Measurements from ENCODE around the gene TMEM235. TPM values are rescaled to one million over a fixed set of nuclear protein-coding genes. Genes with fewer than 3 reads are reported as not detected.

TMEM235 gene
- total and polyA plus RNA-seq, 9 of the 15 experiments (the other 6 are each of a cell fraction or from before 2014, with no cell fraction given): not detected

DNA sequence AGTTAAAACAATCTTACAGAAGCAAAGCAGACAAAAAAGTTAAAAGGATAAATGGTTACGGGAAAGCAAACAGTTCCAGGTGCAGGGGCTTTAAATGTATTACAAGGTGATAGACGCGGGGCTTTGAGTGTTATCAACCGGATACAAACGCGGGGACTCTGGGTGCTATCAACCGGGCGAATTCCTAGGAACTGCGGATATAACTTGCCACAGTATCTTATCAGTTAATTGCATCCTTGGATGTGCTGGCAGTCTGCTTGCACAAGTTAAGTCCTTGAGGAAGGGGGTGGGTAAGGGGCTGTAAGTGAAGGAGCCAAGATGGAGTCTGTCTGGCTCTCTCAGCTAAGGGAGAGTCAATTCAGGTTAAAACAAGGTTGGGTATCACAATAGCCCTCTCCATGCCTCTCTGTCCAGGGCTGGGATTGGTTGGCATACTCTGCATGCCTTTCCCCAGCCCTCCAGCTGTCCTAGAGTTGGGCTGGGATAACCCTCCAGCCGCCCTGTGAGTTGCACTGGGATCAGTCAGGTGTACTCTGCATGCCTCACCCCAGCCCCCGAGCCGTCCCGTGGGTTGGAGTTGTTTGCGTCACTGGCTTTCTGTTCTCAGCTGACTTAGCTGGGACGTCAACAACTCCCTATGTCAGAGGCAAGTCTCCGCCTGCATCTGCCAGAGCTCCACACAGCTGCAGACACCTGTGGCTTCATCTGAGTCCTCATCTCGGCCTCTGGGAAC, 40.9 kb downstream of the TMEM235 start (continued):
- TF ChIP-seq MYC (IDR thresholded peaks at IDR 0.05; ENCODE audit: low read depth, low read length) (no peak; the same call in 1 of the 2 replicates), MYC (CRISPR knock-in tag; IDR thresholded peaks at IDR 0.05; ENCODE audit: borderline replicate concordance, low read depth) (peak; percentile 100), SREBF2 (CRISPR knock-in tag; IDR thresholded peaks at IDR 0.05) (no peak), NRF1 (conservative IDR thresholded peaks at IDR 0.05 in 1 of 2, IDR thresholded peaks at IDR 0.05 in 1 of 2) (0 out of 4 replicates have a peak, but pooled peaks have one; percentile 22 to 29), KDM5B (IDR thresholded peaks at IDR 0.05; ENCODE audit: insufficient replicate concordance, low read depth, low read length) (peak; percentile 24), ZNF24 (IDR thresholded peaks at IDR 0.05) (no peak), ZNF551 (CRISPR knock-in tag; IDR thresholded peaks at IDR 0.05) (peak; percentile 90), ZNF584 (CRISPR knock-in tag; IDR thresholded peaks at IDR 0.05; ENCODE audit: low read depth) (peak; percentile 99), NCOA4 (IDR thresholded peaks at IDR 0.05; ENCODE audit: partially characterized antibody) (no peak), POLR2B (IDR thresholded peaks at IDR 0.05; ENCODE audit: low read depth, partially characterized antibody) (no peak), ZNF830 (CRISPR knock-in tag; IDR thresholded peaks at IDR 0.05) (peak; percentile 99), ZNF79 (CRISPR knock-in tag; IDR thresholded peaks at IDR 0.05; ENCODE audit: low read depth) (peak; percentile 100), RBM25 (IDR thresholded peaks at IDR 0.05; ENCODE audit: low read depth, low read length, severe bottlenecking) (no peak), ZNF175 (CRISPR knock-in tag; IDR thresholded peaks at IDR 0.05; ENCODE audit: low read depth) (peak; percentile 100), SRF (CRISPR knock-in tag; IDR thresholded peaks at IDR 0.05) (peak in 1 of 2 experiments; percentile 94; a peak in 2 of 4 replicates), ZFP1 (CRISPR knock-in tag; IDR thresholded peaks at IDR 0.05) (peak; percentile 99), ETV1 (tag; conservative IDR thresholded peaks at IDR 0.05; ENCODE audit: low read depth) (peak; percentile 95), ZNF217 (CRISPR knock-in tag; IDR thresholded peaks at IDR 0.05) (no peak), ZNF354B (CRISPR knock-in tag; IDR thresholded peaks at IDR 0.05) (peak; percentile 98), CBX5 (IDR thresholded peaks at IDR 0.05; ENCODE audit: borderline replicate concordance, low read depth) (no peak)
- TF ChIP-seq, protein P1, sequence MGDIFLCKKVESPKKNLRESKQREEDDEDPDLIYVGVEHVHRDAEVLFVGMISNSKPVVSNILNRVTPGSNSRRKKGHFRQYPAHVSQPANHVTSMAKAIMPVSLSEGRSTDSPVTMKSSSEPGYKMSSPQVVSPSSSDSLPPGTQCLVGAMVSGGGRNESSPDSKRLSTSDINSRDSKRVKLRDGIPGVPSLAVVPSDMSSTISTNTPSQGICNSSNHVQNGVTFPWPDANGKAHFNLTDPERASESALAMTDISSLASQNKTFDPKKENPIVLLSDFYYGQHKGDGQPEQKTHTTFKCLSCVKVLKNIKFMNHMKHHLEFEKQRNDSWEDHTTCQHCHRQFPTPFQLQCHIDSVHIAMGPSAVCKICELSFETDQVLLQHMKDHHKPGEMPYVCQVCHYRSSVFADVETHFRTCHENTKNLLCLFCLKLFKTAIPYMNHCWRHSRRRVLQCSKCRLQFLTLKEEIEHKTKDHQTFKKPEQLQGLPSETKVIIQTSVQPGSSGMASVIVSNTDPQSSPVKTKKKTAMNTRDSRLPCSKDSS (IDR thresholded peaks at IDR 0.05; ENCODE audit: low read depth, partially characterized antibody): no peak
- TF ChIP-seq, protein P2, sequence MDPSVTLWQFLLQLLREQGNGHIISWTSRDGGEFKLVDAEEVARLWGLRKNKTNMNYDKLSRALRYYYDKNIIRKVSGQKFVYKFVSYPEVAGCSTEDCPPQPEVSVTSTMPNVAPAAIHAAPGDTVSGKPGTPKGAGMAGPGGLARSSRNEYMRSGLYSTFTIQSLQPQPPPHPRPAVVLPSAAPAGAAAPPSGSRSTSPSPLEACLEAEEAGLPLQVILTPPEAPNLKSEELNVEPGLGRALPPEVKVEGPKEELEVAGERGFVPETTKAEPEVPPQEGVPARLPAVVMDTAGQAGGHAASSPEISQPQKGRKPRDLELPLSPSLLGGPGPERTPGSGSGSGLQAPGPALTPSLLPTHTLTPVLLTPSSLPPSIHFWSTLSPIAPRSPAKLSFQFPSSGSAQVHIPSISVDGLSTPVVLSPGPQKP (CRISPR knock-in tag; IDR thresholded peaks at IDR 0.05): no peak
- TF ChIP-seq, protein P3, sequence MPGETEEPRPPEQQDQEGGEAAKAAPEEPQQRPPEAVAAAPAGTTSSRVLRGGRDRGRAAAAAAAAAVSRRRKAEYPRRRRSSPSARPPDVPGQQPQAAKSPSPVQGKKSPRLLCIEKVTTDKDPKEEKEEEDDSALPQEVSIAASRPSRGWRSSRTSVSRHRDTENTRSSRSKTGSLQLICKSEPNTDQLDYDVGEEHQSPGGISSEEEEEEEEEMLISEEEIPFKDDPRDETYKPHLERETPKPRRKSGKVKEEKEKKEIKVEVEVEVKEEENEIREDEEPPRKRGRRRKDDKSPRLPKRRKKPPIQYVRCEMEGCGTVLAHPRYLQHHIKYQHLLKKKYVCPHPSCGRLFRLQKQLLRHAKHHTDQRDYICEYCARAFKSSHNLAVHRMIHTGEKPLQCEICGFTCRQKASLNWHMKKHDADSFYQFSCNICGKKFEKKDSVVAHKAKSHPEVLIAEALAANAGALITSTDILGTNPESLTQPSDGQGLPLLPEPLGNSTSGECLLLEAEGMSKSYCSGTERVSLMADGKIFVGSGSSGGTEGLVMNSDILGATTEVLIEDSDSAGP (CRISPR knock-in tag; IDR thresholded peaks at IDR 0.05): no peak
- TF ChIP-seq, protein P4, sequence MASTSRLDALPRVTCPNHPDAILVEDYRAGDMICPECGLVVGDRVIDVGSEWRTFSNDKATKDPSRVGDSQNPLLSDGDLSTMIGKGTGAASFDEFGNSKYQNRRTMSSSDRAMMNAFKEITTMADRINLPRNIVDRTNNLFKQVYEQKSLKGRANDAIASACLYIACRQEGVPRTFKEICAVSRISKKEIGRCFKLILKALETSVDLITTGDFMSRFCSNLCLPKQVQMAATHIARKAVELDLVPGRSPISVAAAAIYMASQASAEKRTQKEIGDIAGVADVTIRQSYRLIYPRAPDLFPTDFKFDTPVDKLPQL (IDR thresholded peaks at IDR 0.05; ENCODE audit: extremely low read depth, insufficient read length): no peak
